Measurements from ENCODE around the gene SLFNL1.

DNA sequence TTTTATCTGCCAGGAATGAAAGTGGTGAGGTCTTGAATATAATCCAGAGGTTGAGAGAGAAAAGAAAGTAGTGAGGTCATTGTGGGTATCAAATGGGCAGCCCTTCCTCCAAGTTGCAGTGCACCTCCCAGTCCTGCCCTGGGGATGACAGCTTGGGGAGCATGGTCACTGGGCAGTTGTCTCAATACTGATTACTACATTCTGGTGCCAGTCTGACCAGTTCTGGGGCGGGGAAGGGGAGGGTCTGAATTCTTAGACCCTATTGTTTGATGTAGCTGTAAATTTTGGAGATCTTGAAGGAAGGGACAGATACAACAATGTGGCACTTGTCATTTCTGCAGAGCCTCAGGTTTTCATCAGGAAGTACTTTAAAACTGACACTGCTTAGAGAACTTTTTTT lies 11.2 kb downstream of the SLFNL1 start:
- TF ChIP-seq, protein P1, sequence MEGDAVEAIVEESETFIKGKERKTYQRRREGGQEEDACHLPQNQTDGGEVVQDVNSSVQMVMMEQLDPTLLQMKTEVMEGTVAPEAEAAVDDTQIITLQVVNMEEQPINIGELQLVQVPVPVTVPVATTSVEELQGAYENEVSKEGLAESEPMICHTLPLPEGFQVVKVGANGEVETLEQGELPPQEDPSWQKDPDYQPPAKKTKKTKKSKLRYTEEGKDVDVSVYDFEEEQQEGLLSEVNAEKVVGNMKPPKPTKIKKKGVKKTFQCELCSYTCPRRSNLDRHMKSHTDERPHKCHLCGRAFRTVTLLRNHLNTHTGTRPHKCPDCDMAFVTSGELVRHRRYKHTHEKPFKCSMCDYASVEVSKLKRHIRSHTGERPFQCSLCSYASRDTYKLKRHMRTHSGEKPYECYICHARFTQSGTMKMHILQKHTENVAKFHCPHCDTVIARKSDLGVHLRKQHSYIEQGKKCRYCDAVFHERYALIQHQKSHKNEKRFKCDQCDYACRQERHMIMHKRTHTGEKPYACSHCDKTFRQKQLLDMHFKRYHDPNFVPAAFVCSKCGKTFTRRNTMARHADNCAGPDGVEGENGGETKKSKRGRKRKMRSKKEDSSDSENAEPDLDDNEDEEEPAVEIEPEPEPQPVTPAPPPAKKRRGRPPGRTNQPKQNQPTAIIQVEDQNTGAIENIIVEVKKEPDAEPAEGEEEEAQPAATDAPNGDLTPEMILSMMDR (IDR thresholded peaks at IDR 0.05; ENCODE audit: low read length), result no peak
- TF ChIP-seq EZH2phosphoT487 (IDR thresholded peaks at IDR 0.05; ENCODE audit: low read length), result no peak
- TF ChIP-seq EZH2 (optimal IDR thresholded peaks at IDR 0.05; ENCODE audit: low read depth, low read length), result no peak
